HFF-Myc (cell line): ENCODE results near the gene TAS2R60.

Source experiments
- DNase-seq: peaks from one replicate; pipeline ENCODE4 v3.0.0-alpha.2; 2011; ENCODE audit warnings: low read depth; ENCODE audit errors: extremely low read depth
- H3K4me3 ChIP-seq: replicated peaks from 2 replicates; pipeline ENCODE4 v1.5.1; 2011; ENCODE audit warnings: low read depth, mild to moderate bottlenecking, control low read depth, low read length
- CTCF ChIP-seq: IDR thresholded peaks from 2 replicates; pipeline ENCODE4 v1.5.1; 2012; ENCODE audit warnings: mild to moderate bottlenecking, low read depth, low read length, control low read depth; ENCODE audit errors: missing control alignments

TAS2R60 gene

GRCh38 chr7:143406002-143406357 is 37.3 kb upstream of the TAS2R60 start:
- no peak for TF ChIP-seq CTCF
- H3K4me3 ChIP-seq = no peak overlapping the region
- no peak for DNase-seq

GRCh38 chr7:143407287-143408251 is 35.7 kb upstream of the TAS2R60 start:
- no peak for TF ChIP-seq CTCF
- H3K4me3 ChIP-seq = no peak overlapping the region
- no peak for DNase-seq

- no peak for TF ChIP-seq CTCF
- no peak for DNase-seq
- H3K4me3 ChIP-seq = no peak overlapping the region
Measured at GRCh38 chr7:143408252-143408685, 35.0 kb upstream of the TAS2R60 start.

GRCh38 chr7:143408686-143409561 is 34.3 kb upstream of the TAS2R60 start, which contains the start of gene EPHA1:
Gene EPHA1 (minus strand): TSS chr7:143408856. CDS start chr7:143408805, 51 bp downstream.
- H3K4me3 ChIP-seq = no peak within 1 kb of the TSS
- no peak for TF ChIP-seq CTCF
- DNase-seq = no peak

- no peak for DNase-seq
- no peak for TF ChIP-seq CTCF
- no peak overlapping the region for H3K4me3 ChIP-seq
Measured at GRCh38 chr7:143410521-143411004, 32.7 kb upstream of the TAS2R60 start.

GRCh38 chr7:143411976-143412708 is 31.1 kb upstream of the TAS2R60 start:
- H3K4me3 ChIP-seq = no peak overlapping the region
- no peak for DNase-seq
- TF ChIP-seq CTCF = no peak
